NT2/D1 (cell line): ENCODE results near the gene LMAN2.

Source experiments
- SUZ12 ChIP-seq: IDR thresholded peaks from 2 replicates; pipeline ENCODE4 v1.6.1; 2011; ENCODE audit not compliant: insufficient read length, insufficient read depth; ENCODE audit errors: extremely low read depth
- YY1 ChIP-seq: IDR thresholded peaks from 2 replicates; pipeline ENCODE4 v1.6.1; 2011; ENCODE audit not compliant: insufficient read length, insufficient read depth

- TF ChIP-seq SUZ12 (no peak), YY1 (no peak)
Observed at GRCh38 chr5:177303925-177304391, 47.5 kb downstream of the LMAN2 start.
